NCI-H526 (cell line): ENCODE results near the gene MED12L.

Experiments
- DNase-seq, 2 experiments: peaks; one replicate each; lab custom pipeline; 2025; lab: John Stamatoyannopoulos, UW

MED12L gene

DNA sequence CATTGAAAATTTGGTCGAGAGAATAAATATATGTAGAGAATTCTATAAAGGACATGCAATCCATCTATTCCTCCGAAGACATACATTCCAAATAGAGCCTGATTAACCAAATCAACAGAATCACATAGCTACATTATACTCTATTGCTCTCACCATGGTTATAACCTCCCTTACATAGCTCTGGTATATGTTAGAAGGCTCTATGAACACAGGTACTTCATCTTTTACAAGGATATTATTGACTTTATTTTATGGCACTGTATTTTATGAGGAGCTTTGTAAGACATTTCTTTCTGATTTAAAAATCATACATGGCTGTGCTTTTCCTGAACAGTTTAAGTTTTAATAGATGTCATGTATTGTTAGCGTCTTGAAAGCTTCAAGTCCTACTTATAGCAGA, 370.6 kb downstream of the MED12L start:
- DNase-seq = no peak

GRCh38 chr3:151459358-151459757, 373.9 kb downstream of the MED12L start:
- DNase-seq = no peak

DNA sequence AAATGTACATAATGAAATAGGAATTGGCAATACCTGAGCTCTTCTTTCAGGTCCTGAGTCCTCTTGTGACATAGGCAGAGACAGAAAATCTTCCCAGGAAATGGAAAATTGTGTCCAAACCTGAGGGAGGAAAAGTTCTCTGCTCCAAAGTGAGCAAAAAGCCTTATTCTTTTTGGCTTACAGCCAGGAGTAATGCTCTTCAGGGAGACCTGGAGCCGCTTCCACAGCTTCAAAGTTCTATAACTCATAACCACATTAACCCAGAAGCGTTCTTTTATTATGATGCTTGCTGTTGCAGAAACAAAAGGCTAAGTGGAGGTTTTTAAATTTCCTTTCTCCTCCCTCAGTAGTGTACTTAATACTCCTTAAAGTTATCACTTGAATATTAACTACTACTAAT, 374.8 kb downstream of the MED12L start:
- no peak for DNase-seq

DNA sequence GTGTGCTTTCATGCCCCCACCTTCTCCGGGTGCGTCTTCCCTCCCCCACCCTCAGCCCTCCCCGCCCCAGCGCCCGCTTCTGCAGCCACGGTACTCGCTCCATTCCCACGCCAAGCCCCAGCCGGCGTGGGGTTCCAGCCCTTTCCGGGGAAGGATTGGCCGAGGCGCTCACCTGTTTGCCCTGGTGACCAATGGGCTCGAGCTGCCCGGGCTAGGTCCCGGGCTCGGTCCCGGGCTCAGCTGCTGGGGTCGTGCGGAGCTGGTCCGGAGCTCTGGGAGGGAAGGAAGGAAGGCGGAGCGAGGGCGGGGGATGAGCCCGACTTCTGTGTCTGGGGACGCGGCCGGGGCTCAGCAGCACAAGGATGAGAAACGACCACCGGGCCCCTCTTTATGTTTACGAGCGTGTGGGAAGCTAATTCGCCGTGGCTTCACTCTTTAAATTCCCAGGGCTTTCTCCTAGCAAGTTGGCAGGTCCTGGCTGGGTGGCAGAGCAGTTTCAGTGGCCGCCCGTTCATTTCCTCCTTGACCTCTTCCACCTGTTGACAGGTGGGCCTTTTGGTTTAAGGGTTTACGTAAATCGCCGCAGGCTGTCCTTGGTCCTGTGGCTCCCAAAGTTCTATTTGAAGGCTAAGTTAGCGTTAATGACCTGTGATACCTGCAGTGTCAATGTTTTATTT, 375.4 kb downstream of the MED12L start, which contains the start of gene IGSF10:
IGSF10 (minus strand) TSS at position 288 of the 677 bp plus-strand sequence. CDS start 2,352 bp downstream, outside the sequence.
- DNase-seq = peak in 1 of 2 experiments; percentile 78

GRCh38 chr3:151462278-151462780, 376.9 kb downstream of the MED12L start:
- no peak for DNase-seq

GRCh38 chr3:151462991-151463390, 377.5 kb downstream of the MED12L start:
- DNase-seq = no peak

GRCh38 chr3:151467069-151467468, 381.6 kb downstream of the MED12L start:
- no peak for DNase-seq

- DNase-seq = peak; percentile 77 to 92
Observed at GRCh38 chr3:151468284-151468917, 382.9 kb downstream of the MED12L start.

GRCh38 chr3:151476344-151477018, 391.0 kb downstream of the MED12L start:
- no peak for DNase-seq

- peak in 1 of 2 experiments; percentile 26 for DNase-seq
Observed at GRCh38 chr3:151477591-151478334, 392.3 kb downstream of the MED12L start.

- no peak for DNase-seq
Observed at GRCh38 chr3:151478335-151478697, 392.9 kb downstream of the MED12L start.

- peak; percentile 18 to 24 for DNase-seq
Observed at GRCh38 chr3:151479452-151479851, 394.0 kb downstream of the MED12L start.

- no peak for DNase-seq
Observed at GRCh38 chr3:151480492-151480891, 395.0 kb downstream of the MED12L start.

DNA sequence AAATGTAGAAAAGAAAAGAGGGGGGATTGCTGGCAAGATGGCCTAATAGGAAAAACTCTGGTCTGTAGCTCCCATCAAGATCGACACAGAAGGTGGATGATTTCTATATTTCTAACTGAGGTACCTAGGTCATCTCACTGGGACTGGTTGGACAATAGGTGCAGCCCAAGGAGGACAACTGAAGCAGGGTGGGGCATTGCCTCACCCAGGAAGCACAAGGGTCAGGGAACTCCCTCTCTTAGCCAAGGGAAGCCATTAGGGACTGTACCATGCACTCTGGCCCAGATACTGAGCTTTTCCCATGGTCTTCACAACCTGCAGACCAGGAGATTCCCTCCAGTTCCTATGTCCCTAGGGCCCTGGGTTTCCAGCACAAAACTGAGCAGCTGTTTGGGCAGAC, 398.0 kb downstream of the MED12L start:
- no peak for DNase-seq

DNA sequence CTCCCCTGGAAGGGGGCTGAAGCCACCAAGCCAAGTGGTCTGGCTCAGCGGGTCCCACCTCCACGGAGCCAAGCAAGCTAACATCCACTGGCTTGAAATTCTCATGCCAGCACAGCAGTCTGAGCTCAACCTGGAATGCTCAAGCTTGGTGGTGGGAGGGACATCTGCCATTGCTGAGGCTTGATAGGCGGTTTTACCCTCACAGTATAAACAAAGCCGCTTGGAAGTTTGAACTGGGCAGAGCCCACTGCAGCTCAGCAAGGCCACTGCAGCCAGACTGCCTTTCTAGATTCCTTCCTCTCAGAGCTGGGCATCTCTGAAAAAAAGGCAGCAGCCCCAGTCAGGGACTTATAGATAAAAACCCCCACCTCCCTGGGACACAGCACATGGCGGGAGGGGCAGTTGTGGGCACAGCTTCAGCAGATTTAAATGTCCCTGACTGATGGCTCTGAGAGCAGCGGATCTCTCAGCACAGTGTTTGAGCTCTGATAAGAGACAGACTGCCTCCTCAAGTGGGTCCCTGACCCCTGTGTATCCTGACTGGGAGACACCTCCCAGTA, 398.6 kb downstream of the MED12L start:
- DNase-seq = no peak
